ENCODE results near the gene CENPF. TPM values are rescaled to one million over a fixed set of nuclear protein-coding genes. Genes with fewer than 3 reads are reported as not detected.
A peak's percentile ranks its signal among the peaks of the same experiment; 100 is the strongest.

CENPF gene
- total RNA-seq, 4 donors from 2014 or later = 0.25 to 1.9 (median 0.92) TPM

GRCh38 chr1:214583824-214584554 lies 19.0 kb upstream of the CENPF start:
- Histone ChIP-seq H3K4me1 (peaks cover 15 to 19% of the 10 kb centered on the region in 2 donors), H3K36me3 (no peaks in the 10 kb centered on the region), H3K27me3 (no peaks in the 10 kb centered on the region), H3K4me3 (no peak overlapping the region), H3K9me3 (no peaks in the 10 kb centered on the region), H3K27ac (no peak overlapping the region)
- no peak for TF ChIP-seq POLR2A (IDR thresholded peaks at IDR 0.05)
- no peak for TF ChIP-seq CTCF (IDR thresholded peaks at IDR 0.05 in 4 of 5, conservative IDR thresholded peaks at IDR 0.05 in 1 of 5)
- DNase-seq (no peak), ATAC-seq (peak; percentile 30 to 45)
- intact Hi-C loops (cut with DNase I; ENCODE audit: low total_unique reads) (loop anchor here (2.0 to 10.0 kb wide), 2 partner anchors 33 to 589 kb away; partner anchors contain the start of gene PTPN14), in situ Hi-C loops (cut with MboI; ENCODE audit: low sequenced_read_pairs in 4 of 4) (loop anchor here (10.0 to 25.0 kb wide), 2 partner anchors 249 to 372 kb away; no protein-coding TSS in a partner anchor)

DNA sequence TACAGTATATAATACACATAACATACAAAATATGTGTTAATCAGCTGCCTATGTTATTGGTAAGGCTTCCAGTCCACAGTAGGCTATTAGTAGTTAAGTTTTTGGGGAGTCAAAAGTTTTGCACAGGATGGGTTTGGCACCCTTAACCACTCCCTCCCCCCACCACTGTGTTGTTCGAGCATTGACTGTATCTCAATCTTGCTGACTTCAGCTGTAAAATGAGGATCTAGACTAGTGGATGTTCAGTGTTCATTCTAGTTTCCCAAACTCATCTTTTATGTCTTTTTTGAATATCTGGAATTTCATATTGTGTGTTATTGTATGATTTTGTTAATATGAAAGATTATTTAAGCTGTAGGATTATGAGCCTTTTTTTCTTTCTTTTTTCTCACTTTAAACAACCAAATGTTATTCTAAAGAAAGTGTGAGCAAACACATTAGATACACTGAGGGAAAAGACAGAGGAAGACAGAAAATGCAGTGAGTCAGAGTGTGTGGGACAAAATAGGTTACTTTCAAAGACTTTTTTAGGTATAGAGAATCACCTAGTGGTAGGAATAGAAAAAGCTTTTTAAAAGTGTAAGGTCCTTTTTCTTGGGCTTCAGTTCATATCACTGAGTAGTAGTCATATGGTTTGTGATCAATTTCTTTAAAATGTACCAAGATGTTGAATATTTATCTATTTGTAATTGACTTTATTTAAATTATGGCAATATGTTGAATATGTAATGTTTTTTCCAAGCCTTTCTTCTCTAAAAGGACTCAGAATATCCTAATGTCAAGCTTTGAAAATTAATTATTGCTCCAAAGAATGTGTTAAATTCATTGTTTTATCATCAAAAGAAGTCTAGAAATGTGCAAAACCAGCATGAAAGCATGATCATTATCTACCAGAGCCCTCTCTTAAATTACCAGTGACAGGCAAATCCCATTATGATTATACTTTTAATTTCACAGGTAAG lies 17.9 kb upstream of the CENPF start:
- no peaks in the 10 kb centered on the region for H3K9me3 ChIP-seq
- H3K4me1 ChIP-seq = peaks cover 19% of the 10 kb centered on the region in 2 donors
- no peak overlapping the region for H3K27ac ChIP-seq
- H3K4me3 ChIP-seq = no peak overlapping the region
- H3K36me3 ChIP-seq = no peaks in the 10 kb centered on the region
- intact Hi-C loops (cut with DNase I; ENCODE audit: low total_unique reads) = loop anchor here (5.0 to 10.0 kb wide), 2 partner anchors 373 to 590 kb away; no protein-coding TSS in a partner anchor
- DNase-seq (no peak), ATAC-seq (peak; percentile 44 to 75)
- in situ Hi-C loops (cut with MboI; ENCODE audit: low sequenced_read_pairs in 4 of 4) = loop anchor here (5.0 to 25.0 kb wide), 3 partner anchors 250 to 373 kb away; no protein-coding TSS in a partner anchor
- TF ChIP-seq POLR2A (IDR thresholded peaks at IDR 0.05) = no peak
- peak; percentile 55 to 93 (median 63) for TF ChIP-seq CTCF (IDR thresholded peaks at IDR 0.05 in 4 of 5, conservative IDR thresholded peaks at IDR 0.05 in 1 of 5)
- H3K27me3 ChIP-seq = no peaks in the 10 kb centered on the region

GRCh38 chr1:214586621-214587020 lies 16.4 kb upstream of the CENPF start:
- Histone ChIP-seq H3K36me3 (no peaks in the 10 kb centered on the region), H3K9me3 (no peaks in the 10 kb centered on the region), H3K4me3 (no peak overlapping the region), H3K27ac (no peak overlapping the region), H3K4me1 (peaks cover 14% of the 10 kb centered on the region in 2 donors), H3K27me3 (no peaks in the 10 kb centered on the region)
- DNase-seq (no peak), ATAC-seq (no peak)
- in situ Hi-C loops (cut with MboI; ENCODE audit: low sequenced_read_pairs in 4 of 4) = loop anchor here (5.0 to 25.0 kb wide), 3 partner anchors 252 to 374 kb away; no protein-coding TSS in a partner anchor
- no peak for TF ChIP-seq CTCF (IDR thresholded peaks at IDR 0.05 in 4 of 5, conservative IDR thresholded peaks at IDR 0.05 in 1 of 5)
- no peak for TF ChIP-seq POLR2A (IDR thresholded peaks at IDR 0.05)
- intact Hi-C loops (cut with DNase I; ENCODE audit: low total_unique reads) = loop anchor here (1.0 to 10.0 kb wide), 4 partner anchors 200 to 592 kb away; no protein-coding TSS in a partner anchor

DNA sequence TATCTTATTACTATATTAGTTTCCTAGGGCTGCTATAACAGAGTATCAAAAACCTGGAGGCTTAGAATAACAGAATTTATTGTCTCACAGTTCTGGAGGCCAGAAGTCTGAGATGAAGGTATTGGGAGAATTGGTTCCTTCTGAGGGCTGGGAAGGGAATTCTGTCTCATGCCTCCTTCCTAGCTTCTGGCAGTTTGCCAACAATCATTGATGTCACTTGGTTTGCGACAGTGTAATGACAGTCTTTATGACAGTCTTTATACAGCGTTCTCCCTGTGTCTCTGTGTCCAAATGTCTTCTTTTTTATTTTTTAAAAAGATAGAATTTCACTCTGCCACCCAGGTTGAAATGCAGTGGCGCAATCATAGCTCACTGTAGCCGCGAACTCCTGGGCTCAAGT lies 15.8 kb upstream of the CENPF start:
- no peaks in the 10 kb centered on the region for H3K27me3 ChIP-seq
- intact Hi-C loops (cut with DNase I; ENCODE audit: low total_unique reads) = loop anchor here (2.0 to 10.0 kb wide), 3 partner anchors 200 to 592 kb away; no protein-coding TSS in a partner anchor
- in situ Hi-C loops (cut with MboI; ENCODE audit: low sequenced_read_pairs in 4 of 4) = loop anchor here (5.0 to 25.0 kb wide), 3 partner anchors 252 to 375 kb away; no protein-coding TSS in a partner anchor
- no peaks in the 10 kb centered on the region for H3K9me3 ChIP-seq
- TF ChIP-seq CTCF (IDR thresholded peaks at IDR 0.05 in 4 of 5, conservative IDR thresholded peaks at IDR 0.05 in 1 of 5) (no peak), POLR2A (IDR thresholded peaks at IDR 0.05) (no peak)
- no peak overlapping the region for H3K4me3 ChIP-seq
- H3K27ac ChIP-seq = no peak overlapping the region
- DNase-seq (no peak), ATAC-seq (no peak)
- H3K4me1 ChIP-seq = peaks cover 9 to 12% of the 10 kb centered on the region in 2 donors
- no peaks in the 10 kb centered on the region for H3K36me3 ChIP-seq
